HEK293 (cell line): ENCODE results near the gene IL4I1.

Source experiments
- CTCF ChIA-PET: fragments of 350-600 bp; formaldehyde crosslinking; extraction: SDS; loops from one replicate; lab custom pipeline; 2021; ENCODE audit warnings: antibody characterized with exemption; lab: Yijun Ruan, JAX
- POLR2A ChIA-PET: fragments of 300-600 bp; formaldehyde crosslinking; extraction: SDS; loops from one replicate; lab custom pipeline; 2020; ENCODE audit warnings: antibody characterized with exemption, inconsistent platforms; lab: Yijun Ruan, JAX
- H3K27ac ChIP-seq: fragments of 200-500 bp; sonication (Bioruptor generic); 2 replicates; pipeline ENCODE4 v1.5.1; 2014; ENCODE audit warnings: low read depth, low read length, control low read depth, inconsistent platforms; ENCODE audit errors: extremely low read depth
- H3K36me3 ChIP-seq, 2 experiments: fragments of 200-500 bp in 1 of 2; sonication (Bioruptor generic) in 1 of 2; 1 replicate in 1 of 2; 2 replicates in 1 of 2; pipeline ENCODE4 v1.5.1; 2014 to 2017; ENCODE audit warnings: inconsistent platforms in 2 of 2, low read length in 2 of 2; ENCODE audit not compliant: control insufficient read depth in 2 of 2, insufficient read depth in 1 of 2
- H3K4me1 ChIP-seq: fragments of 200-500 bp; sonication (Bioruptor generic); 2 replicates; pipeline ENCODE4 v1.5.1; 2014; ENCODE audit warnings: mild to moderate bottlenecking, low read length, inconsistent platforms; ENCODE audit not compliant: control insufficient read depth, insufficient read depth
- H3K4me3 ChIP-seq: 2 replicates; pipeline ENCODE4 v1.5.1; 2011; ENCODE audit warnings: low read depth, mild to moderate bottlenecking, control low read depth, low read length, moderate library complexity
- H3K9me3 ChIP-seq: fragments of 200-500 bp; sonication (Bioruptor generic); 2 replicates; pipeline ENCODE4 v1.5.1; 2014; ENCODE audit warnings: low read depth, low read length, inconsistent platforms; ENCODE audit not compliant: control insufficient read depth, insufficient read depth
- EGR2 ChIP-seq: fragments of 450-650 bp; formaldehyde crosslinking; IDR thresholded peaks from 2 replicates; pipeline ENCODE4 v1.5.1; 2016; ENCODE audit warnings: low read depth, missing biosample characterization, missing genetic modification characterization
- KLF9 ChIP-seq: fragments of 450-650 bp; formaldehyde crosslinking; IDR thresholded peaks from 2 replicates; pipeline ENCODE4 v1.5.1; 2016; ENCODE audit warnings: missing biosample characterization, missing genetic modification characterization, low read depth
- PATZ1 ChIP-seq: fragments of 450-650 bp; formaldehyde crosslinking; IDR thresholded peaks from 2 replicates; pipeline ENCODE4 v1.5.1; 2016; ENCODE audit warnings: missing biosample characterization, missing genetic modification characterization
- SP3 ChIP-seq: fragments of 450-650 bp; formaldehyde crosslinking; IDR thresholded peaks from 2 replicates; pipeline ENCODE4 v1.5.1; 2016; ENCODE audit warnings: missing biosample characterization, missing genetic modification characterization
- ZBTB10 ChIP-seq: fragments of 450-650 bp; formaldehyde crosslinking; IDR thresholded peaks from 2 replicates; pipeline ENCODE4 v1.5.1; 2016; ENCODE audit warnings: missing biosample characterization, missing genetic modification characterization
- ZBTB11 ChIP-seq: fragments of 450-650 bp; formaldehyde crosslinking; conservative IDR thresholded peaks from 2 replicates; pipeline ENCODE4 v1.5.1; 2016; ENCODE audit warnings: low read depth, missing biosample characterization, missing genetic modification characterization
- ZBTB8A ChIP-seq: fragments of 450-650 bp; formaldehyde crosslinking; IDR thresholded peaks from 2 replicates; pipeline ENCODE4 v1.5.1; 2016; ENCODE audit warnings: missing biosample characterization, missing genetic modification characterization
- ZFHX2 ChIP-seq: fragments of 450-650 bp; formaldehyde crosslinking; conservative IDR thresholded peaks from 2 replicates; pipeline ENCODE4 v1.5.1; 2016; ENCODE audit warnings: missing biosample characterization, missing genetic modification characterization
- ZNF146 ChIP-seq: fragments of 450-650 bp; formaldehyde crosslinking; IDR thresholded peaks from 2 replicates; pipeline ENCODE4 v1.5.1; 2016; ENCODE audit warnings: missing biosample characterization, missing genetic modification characterization
- ZNF211 ChIP-seq: fragments of 450-650 bp; formaldehyde crosslinking; IDR thresholded peaks from 2 replicates; pipeline ENCODE4 v1.5.1; 2016; ENCODE audit warnings: low read depth, missing biosample characterization, missing genetic modification characterization
- ZNF391 ChIP-seq: fragments of 450-650 bp; formaldehyde crosslinking; IDR thresholded peaks from 2 replicates; pipeline ENCODE4 v1.5.1; 2016; ENCODE audit warnings: low read depth, missing biosample characterization, missing genetic modification characterization, borderline replicate concordance
- ZNF423 ChIP-seq: fragments of 450-650 bp; formaldehyde crosslinking; IDR thresholded peaks from 2 replicates; pipeline ENCODE4 v1.5.1; 2016; ENCODE audit warnings: missing biosample characterization, missing genetic modification characterization
- ZNF449 ChIP-seq: fragments of 450-650 bp; formaldehyde crosslinking; IDR thresholded peaks from 2 replicates; pipeline ENCODE4 v1.5.1; 2017; ENCODE audit warnings: missing biosample characterization, mild to moderate bottlenecking, missing genetic modification characterization, moderate library complexity
- ZNF473 ChIP-seq: fragments of 450-650 bp; formaldehyde crosslinking; IDR thresholded peaks from 2 replicates; pipeline ENCODE4 v1.5.1; 2017; ENCODE audit warnings: missing biosample characterization, missing genetic modification characterization
- ZNF623 ChIP-seq: fragments of 450-650 bp; formaldehyde crosslinking; IDR thresholded peaks from 2 replicates; pipeline ENCODE4 v1.5.1; 2016; ENCODE audit warnings: missing biosample characterization, missing genetic modification characterization
- ZXDB ChIP-seq: fragments of 450-650 bp; formaldehyde crosslinking; IDR thresholded peaks from 2 replicates; pipeline ENCODE4 v1.5.1; 2016; ENCODE audit warnings: missing biosample characterization, missing genetic modification characterization
- TF ChIP-seq, protein P1 (sequence below): fragments of 450-650 bp; formaldehyde crosslinking; IDR thresholded peaks from 2 replicates; pipeline ENCODE4 v1.5.1; 2016; ENCODE audit warnings: missing biosample characterization, missing genetic modification characterization
- TF ChIP-seq, protein P2 (sequence below): fragments of 450-650 bp; formaldehyde crosslinking; optimal IDR thresholded peaks from 2 replicates; pipeline ENCODE3; 2016; ENCODE audit warnings: missing biosample characterization, mild to moderate bottlenecking, missing genetic modification characterization
- TF ChIP-seq, protein P3 (sequence below): sonication (generic); formaldehyde crosslinking; IDR thresholded peaks from 2 replicates; pipeline ENCODE4 v1.8.1; 2022; ENCODE audit warnings: mild to moderate bottlenecking, moderate library complexity, missing genetic modification reagents

The IL4I1 gene

DNA sequence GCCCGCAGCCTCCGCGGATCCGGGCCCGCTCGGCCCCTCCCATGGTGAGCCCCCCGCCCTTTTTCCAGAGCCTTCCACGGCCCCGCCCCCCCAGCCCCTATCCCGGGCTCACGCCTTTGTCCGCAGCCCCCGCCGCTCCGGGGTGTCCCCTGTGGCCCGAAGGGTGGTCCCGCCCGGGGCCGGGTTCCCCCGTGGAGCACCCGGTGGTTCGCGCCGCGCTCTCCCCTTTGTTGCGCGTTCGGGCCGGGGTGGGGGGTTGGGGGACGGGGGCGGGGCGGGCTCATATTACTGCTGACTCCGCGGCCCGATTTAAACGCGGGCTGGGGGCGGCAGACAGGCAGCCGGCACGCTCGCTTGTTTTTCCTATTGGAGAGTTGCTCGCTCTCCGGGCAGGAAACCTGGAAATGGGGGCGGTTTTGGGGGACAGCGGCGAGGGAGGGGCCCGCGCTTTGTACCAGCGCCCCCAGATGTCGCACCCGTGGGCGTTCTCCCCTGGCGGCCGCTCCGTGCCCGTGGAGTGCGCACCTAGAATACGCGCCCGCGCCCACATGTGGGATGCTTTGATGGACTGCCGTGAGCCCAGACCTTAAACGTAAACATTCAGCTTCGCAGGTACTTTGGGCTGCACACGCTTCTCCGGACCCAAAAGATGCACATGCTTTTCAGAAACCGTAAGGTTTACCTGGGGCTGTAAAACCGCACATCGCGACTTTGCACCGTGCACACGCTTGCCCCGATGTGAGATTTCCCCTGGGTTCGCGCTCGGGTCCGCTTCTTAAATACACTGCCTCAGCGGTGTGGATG is 45.0 kb downstream of the IL4I1 start:
- H3K4me3 ChIP-seq: peak overlapping the region; percentile 76
- peaks cover 0 to 27% of the 10 kb centered on the region in 2 experiments; a peak in 2 of 3 replicates for H3K36me3 ChIP-seq
- ChIA-PET CTCF (interaction anchor here (0.5 to 1.4 kb wide), 2 partner anchors 14 to 16 kb away, joined by 3 to 4 read pairs; no protein-coding TSS in a partner anchor), POLR2A (interaction anchor here (0.5 to 8.8 kb wide), 11 partner anchors 7 to 78 kb away, joined by 3 to 128 read pairs (median 6); partner anchors contain the start of genes AKT1S1, ATF5, FUZ and MED25)
- H3K9me3 ChIP-seq: no peaks in the 10 kb centered on the region
- peak overlapping the region; percentile 99 for H3K27ac ChIP-seq
- peaks cover 17% of the 10 kb centered on the region; the same call in 1 of the 2 replicates for H3K4me1 ChIP-seq
- TF ChIP-seq ZFHX2 (tag by site-specific recombination) (peak; percentile 92), ZNF146 (tag by site-specific recombination) (no peak), EGR2 (tag by site-specific recombination) (peak; percentile 77), ZXDB (tag by site-specific recombination) (0 out of 2 replicates have a peak, but pooled peaks have one; percentile 37), ZBTB8A (peak; percentile 67), SP3 (tag by site-specific recombination) (0 out of 2 replicates have a peak, but pooled peaks have one; percentile 5), ZNF391 (tag by site-specific recombination) (peak; percentile 25; the same call in 1 of the 2 replicates), ZNF211 (tag by site-specific recombination) (no peak), PATZ1 (tag by site-specific recombination) (peak; percentile 44; the same call in 1 of the 2 replicates), KLF9 (tag by site-specific recombination) (0 out of 2 replicates have a peak, but pooled peaks have one; percentile 8), ZBTB10 (tag by site-specific recombination) (peak; percentile 21; the same call in 1 of the 2 replicates), ZBTB11 (tag by site-specific recombination) (0 out of 2 replicates have a peak, but pooled peaks have one; percentile 37), ZNF423 (tag by site-specific recombination) (0 out of 2 replicates have a peak, but pooled peaks have one; percentile 39), ZNF623 (tag by site-specific recombination) (no peak), ZNF473 (no peak), ZNF449 (tag by site-specific recombination) (0 out of 2 replicates have a peak, but pooled peaks have one; percentile 39)
- TF ChIP-seq, protein P1, sequence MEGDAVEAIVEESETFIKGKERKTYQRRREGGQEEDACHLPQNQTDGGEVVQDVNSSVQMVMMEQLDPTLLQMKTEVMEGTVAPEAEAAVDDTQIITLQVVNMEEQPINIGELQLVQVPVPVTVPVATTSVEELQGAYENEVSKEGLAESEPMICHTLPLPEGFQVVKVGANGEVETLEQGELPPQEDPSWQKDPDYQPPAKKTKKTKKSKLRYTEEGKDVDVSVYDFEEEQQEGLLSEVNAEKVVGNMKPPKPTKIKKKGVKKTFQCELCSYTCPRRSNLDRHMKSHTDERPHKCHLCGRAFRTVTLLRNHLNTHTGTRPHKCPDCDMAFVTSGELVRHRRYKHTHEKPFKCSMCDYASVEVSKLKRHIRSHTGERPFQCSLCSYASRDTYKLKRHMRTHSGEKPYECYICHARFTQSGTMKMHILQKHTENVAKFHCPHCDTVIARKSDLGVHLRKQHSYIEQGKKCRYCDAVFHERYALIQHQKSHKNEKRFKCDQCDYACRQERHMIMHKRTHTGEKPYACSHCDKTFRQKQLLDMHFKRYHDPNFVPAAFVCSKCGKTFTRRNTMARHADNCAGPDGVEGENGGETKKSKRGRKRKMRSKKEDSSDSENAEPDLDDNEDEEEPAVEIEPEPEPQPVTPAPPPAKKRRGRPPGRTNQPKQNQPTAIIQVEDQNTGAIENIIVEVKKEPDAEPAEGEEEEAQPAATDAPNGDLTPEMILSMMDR (tag by site-specific recombination): peak; percentile 31; the same call in 1 of the 2 replicates
- TF ChIP-seq, protein P2, sequence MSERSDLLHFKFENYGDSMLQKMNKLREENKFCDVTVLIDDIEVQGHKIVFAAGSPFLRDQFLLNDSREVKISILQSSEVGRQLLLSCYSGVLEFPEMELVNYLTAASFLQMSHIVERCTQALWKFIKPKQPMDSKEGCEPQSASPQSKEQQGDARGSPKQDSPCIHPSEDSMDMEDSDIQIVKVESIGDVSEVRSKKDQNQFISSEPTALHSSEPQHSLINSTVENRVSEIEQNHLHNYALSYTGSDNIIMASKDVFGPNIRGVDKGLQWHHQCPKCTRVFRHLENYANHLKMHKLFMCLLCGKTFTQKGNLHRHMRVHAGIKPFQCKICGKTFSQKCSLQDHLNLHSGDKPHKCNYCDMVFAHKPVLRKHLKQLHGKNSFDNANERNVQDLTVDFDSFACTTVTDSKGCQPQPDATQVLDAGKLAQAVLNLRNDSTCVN (tag by site-specific recombination): peak; percentile 85
- TF ChIP-seq, protein P3, sequence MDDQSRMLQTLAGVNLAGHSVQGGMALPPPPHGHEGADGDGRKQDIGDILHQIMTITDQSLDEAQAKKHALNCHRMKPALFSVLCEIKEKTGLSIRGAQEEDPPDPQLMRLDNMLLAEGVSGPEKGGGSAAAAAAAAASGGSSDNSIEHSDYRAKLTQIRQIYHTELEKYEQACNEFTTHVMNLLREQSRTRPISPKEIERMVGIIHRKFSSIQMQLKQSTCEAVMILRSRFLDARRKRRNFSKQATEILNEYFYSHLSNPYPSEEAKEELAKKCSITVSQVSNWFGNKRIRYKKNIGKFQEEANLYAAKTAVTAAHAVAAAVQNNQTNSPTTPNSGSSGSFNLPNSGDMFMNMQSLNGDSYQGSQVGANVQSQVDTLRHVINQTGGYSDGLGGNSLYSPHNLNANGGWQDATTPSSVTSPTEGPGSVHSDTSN (CRISPR knock-in tag): 0 out of 2 replicates have a peak, but pooled peaks have one; percentile 61
